Colonic mucosa (tissue), 4 donors: ENCODE results near the gene SPTY2D1. TPM values are rescaled to one million over a fixed set of nuclear protein-coding genes. Genes with fewer than 3 reads are reported as not detected.
"Not testable (repeated sequence)": the region's sequence is repeated elsewhere in the genome, so short reads cannot be mapped to it uniquely, and the experiment has no call there.

Source experiments
- DNase-seq: peaks from one replicate; pipeline ENCODE4 v3.0.0-alpha.2; 2020
- H3K27ac ChIP-seq: fragments of 200-600 bp; one replicate; pipeline ENCODE4 v1.8.0; 2021
- H3K27me3 ChIP-seq: fragments of 200-600 bp; one replicate; pipeline ENCODE4 v1.8.0; 2021
- H3K36me3 ChIP-seq: fragments of 200-600 bp; one replicate; pipeline ENCODE4 v1.8.0; 2021
- H3K4me1 ChIP-seq: fragments of 200-600 bp; one replicate; pipeline ENCODE4 v1.8.0; 2021; ENCODE audit warnings: mild to moderate bottlenecking
- H3K4me3 ChIP-seq: fragments of 200-600 bp; one replicate; pipeline ENCODE4 v1.8.0; 2021
- H3K9ac ChIP-seq, 2 donors: one replicate each; pipeline ENCODE4 v1.7.0; 2013; ENCODE audit warnings: control low read depth in 2 of 2, low read depth in 2 of 2, low read length in 2 of 2
- H3K9me3 ChIP-seq: fragments of 200-600 bp; one replicate; pipeline ENCODE4 v1.8.0; 2021
- CTCF ChIP-seq: fragments of 200-600 bp; IDR thresholded peaks from one replicate; pipeline ENCODE4 v1.8.0; 2022; ENCODE audit warnings: antibody characterized with exemption, mild to moderate bottlenecking
- intact Hi-C: fragments of 100-400 bp; cut with DNase I; formaldehyde crosslinking; loops from one replicate; pipeline ENCODE4 v1.14.1; 2022
- total RNA-seq, 2 donors: library from RNA; stranded (reverse); fragmentation: NEBNext Ultra II Directional in 1 of 2; extraction: Animal tissue kit (Norgen Biotek cat#: 25700) in 1 of 2; gene quantifications; one replicate each; pipeline ENCODE4 v1.2.1, GENCODE V29; 2021
- donor health status: healthy.
- donor health status: DM: no; HTN: no; CAD: no.
- donor health status: DM: no; HTN: no; CAD: no.

Gene SPTY2D1
- total RNA-seq, 2 donors from 2014 or later, result 21.9 to 22.6 TPM

DNA sequence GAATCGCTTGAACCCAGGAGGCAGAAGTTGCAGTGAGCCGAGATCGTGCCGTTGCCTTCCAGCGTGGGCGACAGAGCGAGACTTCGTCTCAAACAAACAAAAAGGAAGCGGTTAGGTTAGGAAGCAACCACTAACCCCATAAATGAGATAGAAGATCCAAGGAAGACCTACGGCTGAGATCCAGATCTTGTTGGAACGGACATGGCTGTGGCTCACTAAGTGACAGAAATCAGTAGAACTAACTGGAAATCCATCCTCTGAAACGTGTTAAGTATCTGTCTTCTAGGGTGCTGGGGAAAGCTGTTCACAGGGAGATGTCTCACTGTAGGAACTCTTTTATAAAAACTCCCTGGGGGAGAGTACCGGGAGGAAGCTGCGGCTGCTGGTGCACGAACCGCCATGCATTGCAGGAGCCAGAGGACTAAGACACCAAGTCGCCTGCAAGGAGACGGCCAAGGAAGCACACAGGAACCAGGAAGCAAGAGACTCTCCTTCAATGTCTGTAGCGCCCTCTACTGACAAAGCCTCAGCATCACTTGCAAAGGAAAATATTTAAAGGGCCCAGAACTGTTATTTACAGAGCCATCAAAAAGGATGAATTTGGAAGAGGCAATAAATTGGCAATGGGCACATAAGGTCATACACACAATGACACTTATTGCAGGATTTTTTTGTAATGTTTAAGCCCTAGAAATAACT is 16.9 kb upstream of the SPTY2D1 start:
- no peak overlapping the region for H3K4me3 ChIP-seq

GRCh38 chr11:18650353-18650752 is 16.2 kb upstream of the SPTY2D1 start:
- no peak overlapping the region for H3K4me3 ChIP-seq
- no peak for DNase-seq
- H3K36me3 ChIP-seq, result no peaks in the 10 kb centered on the region
- no peaks in the 10 kb centered on the region for H3K9me3 ChIP-seq
- intact Hi-C loops, result loop anchor here (5.0 kb wide), 1 partner anchor 108 kb away; no protein-coding TSS in a partner anchor
- H3K4me1 ChIP-seq, result no peaks in the 10 kb centered on the region
- no peak for TF ChIP-seq CTCF
- no peaks in the 10 kb centered on the region for H3K27me3 ChIP-seq
- H3K27ac ChIP-seq, result no peak overlapping the region
- H3K9ac ChIP-seq, result no peak overlapping the region

More for the DNA sequence above, 16.9 kb upstream of the SPTY2D1 start:
- Histone ChIP-seq H3K27me3 (no peaks in the 10 kb centered on the region), H3K27ac (no peak overlapping the region), H3K9ac (no peak overlapping the region), H3K4me1 (no peaks in the 10 kb centered on the region), H3K9me3 (no peaks in the 10 kb centered on the region), H3K36me3 (no peaks in the 10 kb centered on the region)
- peak; percentile 66 for DNase-seq
- peak; percentile 59 for TF ChIP-seq CTCF
- intact Hi-C loops, result loop anchor here (5.0 kb wide), 1 partner anchor 109 kb away; no protein-coding TSS in a partner anchor

DNA sequence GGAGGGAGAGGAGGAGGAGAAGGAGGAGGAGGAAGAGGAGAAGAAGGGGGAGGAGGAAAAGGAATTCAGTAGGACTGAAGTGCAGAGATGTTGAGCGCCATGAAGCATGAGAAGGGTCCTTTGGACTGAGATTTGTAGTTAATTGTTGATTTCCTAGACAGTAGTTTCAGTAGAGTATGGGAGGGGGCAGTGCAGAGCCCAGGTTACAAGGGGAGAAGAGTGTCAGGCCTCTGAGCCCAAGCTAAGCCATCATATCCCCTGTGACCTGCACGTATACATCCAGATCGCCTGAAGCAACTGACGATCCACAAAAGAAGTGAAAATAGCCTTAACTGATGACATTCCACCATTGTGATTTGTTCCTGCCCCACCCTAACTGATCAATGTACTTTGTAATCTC is 8.9 kb upstream of the SPTY2D1 start:
- H3K9me3 ChIP-seq, intact Hi-C loops, H3K4me1 ChIP-seq, H3K36me3 ChIP-seq, H3K9ac ChIP-seq, H3K27me3 ChIP-seq, H3K4me3 ChIP-seq, H3K27ac ChIP-seq, DNase-seq: not testable (repeated sequence)

DNA sequence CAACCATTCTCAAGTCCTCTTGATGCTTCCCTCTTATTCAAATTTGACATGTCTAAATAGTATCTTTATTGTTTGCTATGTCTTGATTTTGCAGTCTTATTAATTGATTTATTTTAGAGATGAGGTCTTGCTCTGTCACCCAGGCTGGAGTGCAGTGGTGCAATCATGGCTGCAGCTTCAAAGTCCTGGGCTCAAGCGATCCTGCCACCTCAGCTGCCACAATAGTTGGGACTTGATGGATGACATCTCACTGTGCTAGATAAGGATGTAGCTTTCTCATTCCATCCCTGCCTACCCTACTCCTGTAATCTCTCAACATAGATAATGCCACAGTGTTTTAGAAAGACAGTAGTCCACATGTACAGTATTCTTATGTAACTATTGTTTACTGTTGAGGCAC is 7.5 kb upstream of the SPTY2D1 start:
- DNase-seq, result no peak
- no peak for TF ChIP-seq CTCF

DNA sequence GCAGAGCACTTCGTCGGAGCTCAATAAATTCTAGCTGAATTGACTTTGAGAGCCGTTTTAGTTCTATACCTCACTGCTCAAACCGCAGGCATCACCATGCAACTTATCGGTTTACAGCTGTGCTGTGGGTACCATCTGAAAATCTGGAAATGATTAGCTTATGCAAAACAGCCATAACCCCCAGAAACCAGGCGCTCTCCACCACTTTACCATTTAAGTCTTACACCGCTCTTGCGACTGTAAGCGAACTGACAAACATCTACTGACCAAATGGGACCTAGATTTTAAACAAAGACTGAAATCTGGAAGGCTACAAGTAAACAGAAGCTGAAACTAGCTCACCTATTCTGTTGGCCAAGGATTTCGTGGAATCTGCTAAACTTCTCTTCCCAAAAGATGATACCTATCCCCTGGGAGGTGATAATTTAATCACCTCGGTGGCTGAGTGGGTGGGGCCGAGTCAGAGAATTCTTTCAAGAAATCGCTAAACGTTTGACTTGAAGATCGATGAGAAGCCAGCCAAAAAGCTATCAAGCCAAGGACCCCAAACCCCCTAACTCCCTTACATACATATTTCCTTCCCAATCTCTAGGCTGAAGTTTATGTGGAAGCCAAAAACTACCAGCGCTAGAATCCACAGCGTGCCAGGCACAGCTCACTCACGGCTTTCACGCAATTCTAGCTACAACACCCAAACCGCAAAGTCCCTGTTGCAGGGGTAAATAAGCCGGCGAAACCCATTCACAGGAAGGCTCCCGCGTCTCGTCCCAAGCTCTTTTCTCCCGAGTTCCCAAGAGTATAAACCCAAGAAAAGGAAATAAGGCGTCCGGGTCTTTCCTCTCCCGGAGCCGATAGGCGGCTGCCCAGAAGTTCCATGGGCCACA is 644 bp downstream of the SPTY2D1 start:
- no peaks in the 10 kb centered on the region for H3K9me3 ChIP-seq
- peak overlapping the region; percentile 80 for H3K4me3 ChIP-seq
- intact Hi-C loops, result loop anchor here (10.0 kb wide), 1 partner anchor 49 kb away; the partner anchor contains the start of gene UEVLD
- peak overlapping the region; percentile 83 to 96 for H3K9ac ChIP-seq
- no peaks in the 10 kb centered on the region for H3K27me3 ChIP-seq
- H3K4me1 ChIP-seq, result peaks cover 6% of the 10 kb centered on the region
- DNase-seq, result peak; percentile 27
- no peaks in the 10 kb centered on the region for H3K36me3 ChIP-seq
- H3K27ac ChIP-seq, result peak overlapping the region; percentile 92
- TF ChIP-seq CTCF, result no peak

More for the DNA sequence above, 7.5 kb upstream of the SPTY2D1 start:
- Histone ChIP-seq H3K9me3 (no peaks in the 10 kb centered on the region), H3K27me3 (no peaks in the 10 kb centered on the region), H3K36me3 (no peaks in the 10 kb centered on the region), H3K4me3 (no peak overlapping the region), H3K9ac (no peak overlapping the region), H3K4me1 (no peaks in the 10 kb centered on the region), H3K27ac (no peak overlapping the region)
- intact Hi-C loops, result no loop called here
